Stimulated activated memory B cell treated with anti-CD40 and anti-IgM and Interleukin-4, amounts not matched to agents 10 μg/mL and 1 μg/mL and 100 μg/mL, for 72 hours (primary cell): ENCODE measurements around the gene COL4A1.
"Not testable (repeated sequence)": the region's sequence is repeated elsewhere in the genome, so short reads cannot be mapped to it uniquely, and the experiment has no call there.

Source experiments
- ATAC-seq: fragments of 150-1000 bp; cut with Tn5 transposase; 2 replicates; pipeline ENCODE4 v1.10.0; 2021
- H3K27ac Mint-ChIP-seq: one replicate; pipeline ENCODE4 v1.8.0; 2022; ENCODE audit warnings: mild to moderate bottlenecking, mixed read lengths
- H3K27me3 Mint-ChIP-seq: one replicate; pipeline ENCODE4 v1.8.0; 2022; ENCODE audit warnings: mixed read lengths
- H3K36me3 Mint-ChIP-seq: one replicate; pipeline ENCODE4 v1.8.0; 2022; ENCODE audit warnings: mixed read lengths
- H3K4me1 Mint-ChIP-seq: one replicate; pipeline ENCODE4 v1.8.0; 2022; ENCODE audit warnings: mixed read lengths
- H3K4me3 Mint-ChIP-seq: one replicate; pipeline ENCODE4 v1.8.0; 2022; ENCODE audit warnings: mild to moderate bottlenecking, moderate library complexity, mixed read lengths
- H3K9me3 Mint-ChIP-seq: one replicate; pipeline ENCODE4 v1.8.0; 2022; ENCODE audit warnings: mixed read lengths

COL4A1 gene

DNA sequence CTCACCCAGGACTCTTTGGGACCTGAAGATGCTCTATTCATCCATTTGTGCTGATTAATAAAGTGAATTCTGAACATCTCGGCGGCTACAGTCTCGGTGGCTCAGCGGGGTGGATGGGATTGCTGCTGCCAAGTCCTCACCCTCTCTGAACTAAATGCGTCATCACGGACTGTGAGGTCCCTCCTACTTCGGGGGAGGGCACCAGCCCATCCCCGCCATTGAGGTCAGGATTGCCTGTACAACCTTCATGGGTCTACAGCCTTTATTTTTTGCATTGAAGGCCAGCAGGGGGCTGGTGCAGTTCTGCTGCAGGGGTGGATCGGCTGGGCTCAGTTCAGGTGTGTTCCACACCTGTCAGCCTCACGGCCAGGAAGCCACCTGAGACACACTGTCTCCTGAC is 181.8 kb downstream of the COL4A1 start:
- no peaks in the 10 kb centered on the region for H3K36me3 Mint-ChIP-seq
- no peaks in the 10 kb centered on the region for H3K4me1 Mint-ChIP-seq
- H3K27me3 Mint-ChIP-seq, result peaks cover 32% of the 10 kb centered on the region
- H3K9me3 Mint-ChIP-seq, result peaks cover 3% of the 10 kb centered on the region
- no peak overlapping the region for H3K4me3 Mint-ChIP-seq
- H3K27ac Mint-ChIP-seq, result no peak overlapping the region
- no peak for ATAC-seq

DNA sequence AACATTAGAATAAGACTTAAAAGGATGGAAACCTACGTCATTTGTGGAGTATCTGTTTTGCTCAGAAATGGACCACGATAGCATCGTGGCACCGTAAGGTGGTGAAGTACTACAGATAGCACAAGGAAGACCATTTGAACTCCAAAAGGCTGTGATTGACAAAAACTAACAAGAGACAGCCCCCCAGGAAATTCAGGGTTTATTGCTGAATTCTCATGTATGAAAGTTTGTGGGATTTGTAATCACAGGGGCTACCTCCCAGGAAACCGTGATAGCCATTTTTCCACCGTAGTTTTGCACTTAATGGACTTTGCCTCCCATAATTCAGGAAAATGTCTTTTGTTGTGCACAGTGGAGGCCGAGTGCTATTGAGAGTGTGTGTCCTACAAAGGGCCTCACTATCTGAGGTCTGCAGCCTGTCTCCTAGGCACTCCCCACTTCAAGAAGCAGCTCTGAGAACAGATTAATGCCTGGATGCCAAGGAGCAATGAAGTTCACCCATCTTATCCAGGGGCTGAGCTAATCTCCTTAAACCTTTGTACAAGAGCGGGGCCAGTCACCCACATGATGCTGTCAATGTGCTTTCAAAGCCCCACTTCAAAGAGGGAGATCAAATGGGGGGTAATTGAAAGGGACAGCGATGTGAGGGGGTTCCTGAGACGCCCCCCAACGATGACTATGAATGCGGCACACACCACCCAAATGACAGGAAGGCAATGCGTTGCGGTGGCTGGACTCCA is 182.6 kb downstream of the COL4A1 start:
- no peak overlapping the region for H3K27ac Mint-ChIP-seq
- H3K4me3 Mint-ChIP-seq, result no peak overlapping the region
- H3K4me1 Mint-ChIP-seq, result no peaks in the 10 kb centered on the region
- no peaks in the 10 kb centered on the region for H3K9me3 Mint-ChIP-seq
- H3K27me3 Mint-ChIP-seq, result peaks cover 32% of the 10 kb centered on the region
- no peak for ATAC-seq
- no peaks in the 10 kb centered on the region for H3K36me3 Mint-ChIP-seq

DNA sequence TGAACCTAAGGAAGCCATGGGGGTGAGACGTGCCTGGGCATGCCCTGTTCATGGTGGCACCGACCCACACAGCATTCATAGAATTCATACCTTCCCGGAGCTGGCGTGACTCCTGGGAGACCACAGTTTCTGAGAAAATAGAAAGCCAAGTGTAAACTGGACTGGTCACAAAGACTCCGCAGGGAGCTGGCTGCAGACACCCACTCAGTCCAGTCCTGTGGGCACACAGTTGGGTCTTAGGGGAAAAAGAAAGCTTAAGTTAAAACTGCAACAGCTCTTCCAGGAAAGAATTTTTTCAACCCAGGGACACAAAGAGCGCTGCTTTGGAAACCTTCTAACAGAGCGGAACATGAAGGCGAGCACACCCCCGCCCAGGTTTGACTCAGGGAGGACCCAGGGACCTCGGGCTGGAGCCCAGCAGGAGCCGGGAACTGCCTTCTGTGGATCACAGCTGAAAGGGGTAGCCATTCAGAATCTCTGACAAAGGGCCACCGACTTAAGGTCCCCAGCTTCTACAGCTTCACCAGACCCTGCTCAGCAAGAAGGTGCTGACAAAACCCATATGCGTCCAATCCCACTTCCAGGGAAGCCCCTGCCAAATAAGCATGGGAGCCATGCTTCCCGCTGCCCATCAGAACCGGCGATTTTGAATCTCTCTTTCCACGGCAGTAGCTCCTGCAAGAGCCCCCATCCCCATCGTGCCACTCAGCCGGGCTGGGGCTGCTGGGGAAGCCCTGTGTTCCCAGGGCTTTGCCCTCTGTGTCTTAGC is 183.7 kb downstream of the COL4A1 start:
- Mint-ChIP-seq H3K27me3 (peaks cover 32% of the 10 kb centered on the region), H3K4me3 (no peak overlapping the region), H3K36me3 (no peaks in the 10 kb centered on the region), H3K27ac (no peak overlapping the region), H3K4me1 (no peaks in the 10 kb centered on the region), H3K9me3 (no peaks in the 10 kb centered on the region)
- ATAC-seq, result no peak

- H3K4me1 Mint-ChIP-seq, result no peaks in the 10 kb centered on the region
- ATAC-seq, result no peak
- peaks cover 27% of the 10 kb centered on the region for H3K27me3 Mint-ChIP-seq
- no peak overlapping the region for H3K4me3 Mint-ChIP-seq
- H3K36me3 Mint-ChIP-seq, result no peaks in the 10 kb centered on the region
- no peak overlapping the region for H3K27ac Mint-ChIP-seq
- no peaks in the 10 kb centered on the region for H3K9me3 Mint-ChIP-seq
Observed at GRCh38 chr13:110121422-110122083, 185.4 kb downstream of the COL4A1 start.

DNA sequence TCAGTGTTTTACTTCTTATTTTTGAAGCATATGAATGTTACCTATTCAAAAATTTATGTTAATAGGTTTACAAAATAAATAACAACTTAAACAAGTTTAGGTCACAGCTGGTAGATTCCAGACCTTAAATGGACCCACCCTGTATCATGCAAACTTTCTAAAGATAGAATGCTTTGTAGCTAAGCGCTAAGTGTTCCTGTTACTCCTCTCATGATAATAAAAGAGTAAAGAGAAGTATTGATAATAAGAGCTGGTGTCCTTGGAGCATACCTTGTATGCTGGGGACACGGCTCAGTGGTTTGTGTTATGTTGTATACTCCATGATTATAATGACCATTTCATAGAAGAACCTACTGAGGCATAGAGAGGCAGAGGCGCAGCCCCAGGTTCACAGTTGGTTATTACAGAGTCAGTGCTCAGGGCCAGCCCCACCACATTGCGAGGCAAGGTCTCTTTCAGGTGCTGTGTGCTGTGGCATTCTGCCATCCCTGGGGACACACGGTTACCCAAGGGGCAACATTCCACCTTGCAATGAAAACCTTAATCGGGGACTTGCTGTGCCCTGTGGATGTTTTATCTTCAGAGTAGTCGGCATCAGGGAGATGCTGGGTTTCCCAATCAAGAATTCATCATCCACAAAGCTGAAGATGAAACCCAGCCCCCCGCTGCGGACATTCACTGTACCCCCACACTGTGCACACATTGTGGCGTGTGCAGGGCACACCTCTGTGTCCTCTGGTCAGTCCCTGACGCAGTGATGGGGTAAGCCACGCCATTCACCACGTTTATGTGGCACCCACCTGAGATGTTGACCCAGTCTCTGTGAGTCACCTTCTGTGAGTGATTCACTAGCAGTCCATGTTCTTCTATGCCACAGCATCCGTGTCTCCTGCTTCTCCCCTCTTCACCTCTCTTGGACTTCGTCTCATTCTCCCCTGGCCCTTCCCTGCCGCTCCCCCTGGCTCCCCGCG is 186.7 kb downstream of the COL4A1 start:
- no peaks in the 10 kb centered on the region for H3K9me3 Mint-ChIP-seq
- no peak for ATAC-seq
- no peaks in the 10 kb centered on the region for H3K36me3 Mint-ChIP-seq
- no peak overlapping the region for H3K4me3 Mint-ChIP-seq
- no peak overlapping the region for H3K27ac Mint-ChIP-seq
- peaks cover 22% of the 10 kb centered on the region for H3K27me3 Mint-ChIP-seq
- no peaks in the 10 kb centered on the region for H3K4me1 Mint-ChIP-seq

DNA sequence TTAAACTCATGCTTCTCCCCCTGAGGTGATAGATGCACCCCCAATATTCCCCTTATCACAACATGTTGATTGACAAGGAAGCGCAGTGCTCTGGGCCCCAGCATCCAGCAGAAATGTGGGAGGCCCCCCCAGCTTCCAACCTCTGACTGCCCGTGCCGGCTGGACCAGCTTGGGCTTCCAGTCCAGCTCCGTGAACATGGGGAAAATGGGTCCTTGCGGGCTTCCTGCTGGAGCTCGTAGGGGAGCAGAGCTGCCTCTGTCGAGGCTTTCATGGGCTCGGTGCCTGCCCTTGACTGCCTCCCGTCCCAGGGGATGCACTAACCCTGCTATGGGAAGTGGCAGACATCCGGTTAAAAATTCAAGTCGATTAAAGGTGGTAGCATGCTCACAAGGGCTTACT is 188.9 kb downstream of the COL4A1 start:
- no peaks in the 10 kb centered on the region for H3K4me1 Mint-ChIP-seq
- H3K36me3 Mint-ChIP-seq, result no peaks in the 10 kb centered on the region
- no peak for ATAC-seq
- no peaks in the 10 kb centered on the region for H3K9me3 Mint-ChIP-seq
- H3K4me3 Mint-ChIP-seq, result no peak overlapping the region
- peaks cover 12% of the 10 kb centered on the region for H3K27me3 Mint-ChIP-seq
- H3K27ac Mint-ChIP-seq, result no peak overlapping the region

GRCh38 chr13:110116072-110116487 is 190.9 kb downstream of the COL4A1 start:
- Mint-ChIP-seq H3K27me3 (peaks cover 12% of the 10 kb centered on the region), H3K4me3 (no peak overlapping the region), H3K27ac (no peak overlapping the region), H3K36me3 (no peaks in the 10 kb centered on the region), H3K9me3 (no peaks in the 10 kb centered on the region), H3K4me1 (no peaks in the 10 kb centered on the region)
- no peak for ATAC-seq

- Mint-ChIP-seq H3K4me3 (no peak overlapping the region), H3K27ac (no peak overlapping the region), H3K36me3 (no peaks in the 10 kb centered on the region), H3K9me3 (no peaks in the 10 kb centered on the region), H3K4me1 (no peaks in the 10 kb centered on the region), H3K27me3 (peaks cover 12% of the 10 kb centered on the region)
- no peak for ATAC-seq
Observed at GRCh38 chr13:110115591-110115990, 191.4 kb downstream of the COL4A1 start.

DNA sequence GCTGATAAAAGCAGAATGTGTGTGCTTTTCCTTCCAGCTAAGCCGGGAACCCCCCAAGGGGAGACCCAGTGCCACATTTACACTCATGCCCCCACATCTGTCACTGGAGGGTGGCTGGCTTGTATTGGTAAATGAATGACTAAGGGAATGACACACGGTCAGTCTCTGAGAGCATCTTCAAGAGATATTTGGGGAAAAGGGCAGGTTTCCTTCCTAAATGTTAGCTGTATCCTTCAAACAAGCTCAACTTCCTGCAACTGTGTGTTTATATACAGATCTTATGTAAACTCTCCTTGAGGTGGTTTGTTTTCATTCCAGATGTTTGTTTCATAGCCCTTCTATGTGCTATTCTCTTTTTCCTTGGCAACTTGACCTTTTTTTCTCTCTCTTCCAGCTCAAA is 192.6 kb downstream of the COL4A1 start:
- H3K9me3 Mint-ChIP-seq, result no peaks in the 10 kb centered on the region
- H3K27me3 Mint-ChIP-seq, result peaks cover 12% of the 10 kb centered on the region
- H3K27ac Mint-ChIP-seq, result no peak overlapping the region
- no peaks in the 10 kb centered on the region for H3K36me3 Mint-ChIP-seq
- no peaks in the 10 kb centered on the region for H3K4me1 Mint-ChIP-seq
- ATAC-seq, result no peak
- H3K4me3 Mint-ChIP-seq, result no peak overlapping the region

GRCh38 chr13:110113284-110113764 is 193.6 kb downstream of the COL4A1 start:
- H3K4me1 Mint-ChIP-seq, result no peaks in the 10 kb centered on the region
- no peak overlapping the region for H3K4me3 Mint-ChIP-seq
- no peak for ATAC-seq
- peaks cover 12% of the 10 kb centered on the region for H3K27me3 Mint-ChIP-seq
- H3K27ac Mint-ChIP-seq, result no peak overlapping the region
- H3K9me3 Mint-ChIP-seq, result peaks cover 4% of the 10 kb centered on the region
- H3K36me3 Mint-ChIP-seq, result no peaks in the 10 kb centered on the region

DNA sequence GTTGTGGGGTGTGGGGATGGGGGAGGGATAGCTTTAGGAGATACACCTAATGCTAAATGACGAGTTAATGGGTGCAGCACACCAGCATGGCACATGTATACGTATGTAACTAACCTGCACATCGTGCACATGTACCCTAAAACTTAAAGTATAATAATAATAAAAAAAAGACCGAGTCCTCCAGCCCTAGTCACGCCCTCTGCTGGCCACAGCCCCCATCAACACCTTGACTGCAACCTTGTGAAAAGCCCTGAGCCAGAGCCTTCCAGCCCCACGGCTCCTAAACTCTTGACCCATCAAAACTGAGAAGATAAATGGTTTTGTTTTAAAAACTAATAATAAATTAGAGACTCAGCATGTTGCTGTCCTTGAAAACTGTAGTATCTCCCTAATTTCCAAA is 194.6 kb downstream of the COL4A1 start:
- not testable (repeated sequence) for ATAC-seq, H3K4me1 Mint-ChIP-seq, H3K9me3 Mint-ChIP-seq, H3K36me3 Mint-ChIP-seq, H3K4me3 Mint-ChIP-seq, H3K27ac Mint-ChIP-seq
- peaks cover 12% of the 10 kb centered on the region for H3K27me3 Mint-ChIP-seq

GRCh38 chr13:110110783-110111182 is 196.2 kb downstream of the COL4A1 start:
- H3K36me3 Mint-ChIP-seq, result no peaks in the 10 kb centered on the region
- H3K4me3 Mint-ChIP-seq, result no peak overlapping the region
- ATAC-seq, result no peak
- no peak overlapping the region for H3K27ac Mint-ChIP-seq
- no peaks in the 10 kb centered on the region for H3K4me1 Mint-ChIP-seq
- H3K27me3 Mint-ChIP-seq, result peaks cover under 1% of the 10 kb centered on the region
- peaks cover 5% of the 10 kb centered on the region for H3K9me3 Mint-ChIP-seq

- Mint-ChIP-seq H3K36me3 (no peaks in the 10 kb centered on the region), H3K9me3 (peaks cover 5% of the 10 kb centered on the region), H3K4me1 (no peaks in the 10 kb centered on the region), H3K4me3 (no peak overlapping the region), H3K27ac (no peak overlapping the region), H3K27me3 (no peaks in the 10 kb centered on the region)
- no peak for ATAC-seq
Observed at GRCh38 chr13:110109910-110110309, 197.0 kb downstream of the COL4A1 start.

- peaks cover 5% of the 10 kb centered on the region for H3K9me3 Mint-ChIP-seq
- H3K4me3 Mint-ChIP-seq, result no peak overlapping the region
- no peaks in the 10 kb centered on the region for H3K27me3 Mint-ChIP-seq
- no peaks in the 10 kb centered on the region for H3K36me3 Mint-ChIP-seq
- no peak for ATAC-seq
- H3K4me1 Mint-ChIP-seq, result no peaks in the 10 kb centered on the region
- H3K27ac Mint-ChIP-seq, result no peak overlapping the region
Observed at GRCh38 chr13:110109140-110109783, 197.7 kb downstream of the COL4A1 start.
